ENCODE results near the gene FOSB.

The FOSB gene

DNA sequence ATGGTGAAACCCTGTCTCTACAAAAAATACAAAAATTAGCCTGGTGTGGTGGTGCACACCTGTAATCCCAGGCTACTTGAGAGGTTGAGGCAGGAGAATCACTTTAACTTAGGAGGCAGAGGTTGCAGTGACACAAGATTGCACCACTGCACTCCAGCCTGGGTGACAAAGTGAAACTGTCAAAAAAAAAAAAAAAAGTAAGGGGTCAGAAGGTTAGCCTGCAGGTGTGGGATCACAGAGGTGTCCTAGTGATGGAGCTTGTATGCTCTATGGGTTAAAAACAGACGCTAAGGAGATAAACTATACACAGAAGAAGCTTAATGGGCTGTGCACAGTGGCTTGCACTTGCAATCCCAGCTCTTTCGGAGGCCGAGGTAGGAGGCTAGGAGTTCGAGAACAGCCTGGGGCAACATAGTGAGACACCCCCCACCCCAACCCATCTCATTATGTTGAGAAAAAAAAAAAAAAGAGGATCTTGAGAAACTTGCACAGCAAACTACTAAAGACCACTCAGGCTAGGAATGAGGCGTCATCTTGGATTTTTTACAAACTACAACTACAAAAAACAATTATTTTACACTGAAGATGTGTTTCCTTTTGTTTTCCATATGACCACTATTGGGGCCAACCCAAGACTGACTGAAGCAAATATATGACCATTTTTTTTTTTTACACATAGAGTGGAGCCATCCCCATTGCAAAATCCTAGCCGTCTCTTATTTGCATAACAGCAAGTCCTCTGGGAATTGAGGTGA, 7.9 kb downstream of the FOSB start:
- Histone ChIP-seq H3K9me3 (ENCODE audit: control insufficient read depth, low read length) (no peaks in the 10 kb centered on the region), H3K27me3 (replicated peaks; ENCODE audit: control insufficient read depth, insufficient read depth, low read length) (no peaks in the 10 kb centered on the region), H3K36me3 (ENCODE audit: control insufficient read depth, insufficient read depth, low read length, severe bottlenecking) (no peaks in the 10 kb centered on the region), H3K4me1 (ENCODE audit: control insufficient read depth, insufficient read depth, low read length) (peaks cover 15% of the 10 kb centered on the region), H3K9ac (ENCODE audit: low read length) (no peak overlapping the region), H3K4me3 (ENCODE audit: low read length) (no peak overlapping the region)
- DNase-seq (ENCODE audit: low read depth) = peak; percentile 87

DNA sequence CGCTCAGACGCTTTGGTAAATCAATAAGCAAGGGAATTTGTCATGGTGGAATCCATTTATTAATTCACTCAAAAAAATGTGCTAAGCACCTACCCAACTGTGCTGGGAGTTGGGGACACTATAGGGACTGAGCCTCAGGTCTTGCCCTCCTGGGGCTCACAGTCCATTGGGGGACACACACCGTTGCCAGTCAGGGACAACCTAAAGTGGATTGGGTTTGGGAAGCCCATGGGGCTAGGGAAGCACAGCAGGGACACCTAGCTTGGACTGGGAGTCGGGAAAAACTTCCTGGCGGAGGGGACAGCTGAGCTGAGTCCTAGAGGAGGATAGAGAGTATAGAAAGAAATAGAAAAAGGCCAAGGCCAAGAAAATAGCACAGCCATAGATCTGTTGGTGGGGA, 8.5 kb downstream of the FOSB start:
- no peak for DNase-seq (ENCODE audit: low read depth)
- no peaks in the 10 kb centered on the region for H3K27me3 ChIP-seq (replicated peaks; ENCODE audit: control insufficient read depth, insufficient read depth, low read length)
- no peak overlapping the region for H3K4me3 ChIP-seq (ENCODE audit: low read length)

DNA sequence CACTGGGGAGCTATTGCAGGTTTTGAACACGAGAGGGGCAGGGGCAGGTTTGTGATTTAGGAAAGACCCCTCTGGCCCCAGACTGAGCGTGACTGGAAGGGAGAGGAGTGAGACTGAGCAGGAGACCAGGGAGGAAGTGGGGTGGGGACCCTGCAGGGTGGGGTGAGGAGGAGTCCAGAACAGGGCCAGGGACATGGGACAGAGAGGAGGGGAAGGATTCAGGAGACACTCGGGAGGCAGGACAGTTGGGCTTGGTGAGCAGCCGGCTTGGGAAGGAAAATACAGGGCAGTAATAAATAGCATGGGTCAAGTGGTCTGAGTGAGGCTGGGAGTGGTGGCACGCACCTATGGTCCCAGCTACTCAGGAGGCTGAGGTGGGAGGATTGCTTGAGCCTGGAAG, 9.4 kb downstream of the FOSB start:
- H3K9me3 ChIP-seq (ENCODE audit: control insufficient read depth, low read length) = no peaks in the 10 kb centered on the region
- peak; percentile 24 for DNase-seq (ENCODE audit: low read depth)
- H3K36me3 ChIP-seq (ENCODE audit: control insufficient read depth, insufficient read depth, low read length, severe bottlenecking) = no peaks in the 10 kb centered on the region
- no peak overlapping the region for H3K4me3 ChIP-seq (ENCODE audit: low read length)
- H3K4me1 ChIP-seq (ENCODE audit: control insufficient read depth, insufficient read depth, low read length) = peaks cover 14% of the 10 kb centered on the region
- H3K27me3 ChIP-seq (replicated peaks; ENCODE audit: control insufficient read depth, insufficient read depth, low read length) = no peaks in the 10 kb centered on the region
- H3K9ac ChIP-seq (ENCODE audit: low read length) = no peak overlapping the region

More for the DNA sequence above, 8.5 kb downstream of the FOSB start:
- Histone ChIP-seq H3K9me3 (ENCODE audit: control insufficient read depth, low read length) (no peaks in the 10 kb centered on the region), H3K9ac (ENCODE audit: low read length) (no peak overlapping the region), H3K4me1 (ENCODE audit: control insufficient read depth, insufficient read depth, low read length) (peaks cover 14% of the 10 kb centered on the region), H3K36me3 (ENCODE audit: control insufficient read depth, insufficient read depth, low read length, severe bottlenecking) (no peaks in the 10 kb centered on the region)

DNA sequence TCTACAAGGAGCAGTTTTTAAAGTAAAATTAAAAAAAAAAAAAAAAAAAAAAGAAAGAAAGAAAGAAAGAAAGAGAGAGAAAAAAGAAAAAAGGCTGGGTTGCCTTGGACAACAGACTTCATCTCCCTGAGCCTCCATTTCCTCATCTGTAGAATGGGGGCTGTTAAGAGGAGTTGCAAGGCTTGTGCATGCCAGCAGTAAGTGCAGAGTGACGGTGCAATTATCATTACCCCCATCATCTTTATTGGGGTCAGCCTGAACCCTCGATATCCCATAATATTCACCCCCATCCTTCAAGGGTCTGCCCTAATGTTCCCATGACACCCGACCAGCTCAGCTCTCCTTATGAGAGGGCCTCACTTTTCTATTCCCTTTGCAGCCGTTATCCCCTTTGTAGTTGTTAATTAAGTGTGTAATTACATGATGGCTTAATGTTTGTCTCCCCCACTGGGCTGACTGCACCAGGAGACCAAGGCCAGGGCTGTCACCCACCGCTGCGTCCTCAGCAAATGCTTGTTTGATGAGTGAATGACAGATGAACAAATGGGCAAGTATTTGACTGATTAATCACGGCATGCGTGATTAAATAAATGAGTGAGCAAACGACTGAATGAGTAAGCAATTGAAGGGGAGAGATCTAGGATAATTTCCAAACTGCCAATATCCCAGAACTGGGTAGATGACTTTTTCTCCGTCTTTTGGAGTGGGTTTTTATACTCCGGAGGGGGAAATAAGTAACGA, 10.1 kb downstream of the FOSB start:
- H3K4me1 ChIP-seq (ENCODE audit: control insufficient read depth, insufficient read depth, low read length) = peaks cover 14% of the 10 kb centered on the region
- H3K9me3 ChIP-seq (ENCODE audit: control insufficient read depth, low read length) = no peaks in the 10 kb centered on the region
- DNase-seq (ENCODE audit: low read depth) = no peak
- peak overlapping the region; percentile 78 for H3K4me3 ChIP-seq (ENCODE audit: low read length)
- peak overlapping the region; percentile 87 for H3K9ac ChIP-seq (ENCODE audit: low read length)
- H3K27me3 ChIP-seq (replicated peaks; ENCODE audit: control insufficient read depth, insufficient read depth, low read length) = no peaks in the 10 kb centered on the region
- H3K36me3 ChIP-seq (ENCODE audit: control insufficient read depth, insufficient read depth, low read length, severe bottlenecking) = no peaks in the 10 kb centered on the region

DNA sequence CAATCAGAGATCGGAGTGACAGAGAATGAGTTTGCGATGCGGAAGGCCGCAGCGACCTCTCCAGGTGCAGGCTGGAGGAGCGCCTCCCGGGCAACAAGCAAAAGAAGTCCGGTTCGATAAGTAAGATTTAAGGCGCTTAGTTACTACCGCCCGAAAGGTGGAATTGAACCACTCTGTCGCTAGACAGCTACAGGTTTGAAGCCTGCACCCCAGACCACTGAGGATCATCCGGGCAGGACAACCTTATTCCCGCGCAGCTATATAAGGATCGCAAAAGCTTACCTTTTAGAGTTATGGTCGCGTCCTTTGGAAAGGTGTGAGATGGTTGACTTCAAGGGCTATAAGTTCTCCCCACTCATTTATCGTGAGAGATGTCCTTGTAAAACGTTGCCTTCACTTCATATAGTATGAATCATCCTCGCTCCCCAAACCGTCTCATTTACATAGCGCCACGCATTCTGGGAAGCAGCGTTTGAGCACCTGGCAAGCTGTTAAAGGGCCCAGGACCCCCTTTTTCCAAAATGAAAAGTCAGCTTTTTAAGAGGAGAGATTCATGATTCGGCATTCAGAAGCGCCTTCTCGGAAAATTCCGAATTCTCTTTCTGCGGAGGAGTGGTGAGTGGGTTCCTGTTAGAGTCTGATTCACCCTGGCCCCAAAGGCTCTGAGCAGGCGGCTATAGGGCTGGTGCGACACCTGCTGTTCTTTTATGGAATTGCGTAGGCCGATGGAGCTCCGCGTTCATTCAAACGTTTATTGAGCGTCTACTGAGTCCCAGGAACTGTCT, 10.8 kb downstream of the FOSB start:
- H3K4me3 ChIP-seq (ENCODE audit: low read length) = peak overlapping the region; percentile 78
- no peaks in the 10 kb centered on the region for H3K27me3 ChIP-seq (replicated peaks; ENCODE audit: control insufficient read depth, insufficient read depth, low read length)
- H3K4me1 ChIP-seq (ENCODE audit: control insufficient read depth, insufficient read depth, low read length) = peaks cover 14% of the 10 kb centered on the region
- H3K9ac ChIP-seq (ENCODE audit: low read length) = peak overlapping the region; percentile 87
- H3K9me3 ChIP-seq (ENCODE audit: control insufficient read depth, low read length) = no peaks in the 10 kb centered on the region
- DNase-seq (ENCODE audit: low read depth) = peak; percentile 97
- H3K36me3 ChIP-seq (ENCODE audit: control insufficient read depth, insufficient read depth, low read length, severe bottlenecking) = no peaks in the 10 kb centered on the region

DNA sequence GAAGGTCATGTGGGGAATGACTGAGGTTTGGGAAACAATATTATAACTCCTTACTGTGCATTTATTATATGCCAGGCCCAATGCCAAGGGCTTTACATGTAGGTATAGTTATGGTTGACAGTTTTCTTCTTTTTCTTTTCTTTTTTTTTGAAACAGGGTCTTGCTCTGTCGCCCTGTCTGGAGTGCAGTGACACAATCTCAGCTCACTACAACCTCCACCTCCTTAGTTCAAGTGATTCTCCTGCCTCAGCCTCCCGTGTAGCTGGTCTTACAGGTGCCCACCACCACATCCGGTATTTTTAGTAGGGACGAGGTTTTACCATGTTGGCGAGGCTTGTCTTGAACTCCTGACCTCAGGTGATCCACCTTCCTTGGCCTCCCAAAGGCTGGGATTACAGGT, 15.2 kb downstream of the FOSB start:
- DNase-seq (ENCODE audit: low read depth) = no peak
- H3K27me3 ChIP-seq (replicated peaks; ENCODE audit: control insufficient read depth, insufficient read depth, low read length) = no peaks in the 10 kb centered on the region
- no peaks in the 10 kb centered on the region for H3K9me3 ChIP-seq (ENCODE audit: control insufficient read depth, low read length)
- H3K36me3 ChIP-seq (ENCODE audit: control insufficient read depth, insufficient read depth, low read length, severe bottlenecking) = no peaks in the 10 kb centered on the region
- no peak overlapping the region for H3K4me3 ChIP-seq (ENCODE audit: low read length)
- no peak overlapping the region for H3K9ac ChIP-seq (ENCODE audit: low read length)
- peaks cover 6% of the 10 kb centered on the region for H3K4me1 ChIP-seq (ENCODE audit: control insufficient read depth, insufficient read depth, low read length)

DNA sequence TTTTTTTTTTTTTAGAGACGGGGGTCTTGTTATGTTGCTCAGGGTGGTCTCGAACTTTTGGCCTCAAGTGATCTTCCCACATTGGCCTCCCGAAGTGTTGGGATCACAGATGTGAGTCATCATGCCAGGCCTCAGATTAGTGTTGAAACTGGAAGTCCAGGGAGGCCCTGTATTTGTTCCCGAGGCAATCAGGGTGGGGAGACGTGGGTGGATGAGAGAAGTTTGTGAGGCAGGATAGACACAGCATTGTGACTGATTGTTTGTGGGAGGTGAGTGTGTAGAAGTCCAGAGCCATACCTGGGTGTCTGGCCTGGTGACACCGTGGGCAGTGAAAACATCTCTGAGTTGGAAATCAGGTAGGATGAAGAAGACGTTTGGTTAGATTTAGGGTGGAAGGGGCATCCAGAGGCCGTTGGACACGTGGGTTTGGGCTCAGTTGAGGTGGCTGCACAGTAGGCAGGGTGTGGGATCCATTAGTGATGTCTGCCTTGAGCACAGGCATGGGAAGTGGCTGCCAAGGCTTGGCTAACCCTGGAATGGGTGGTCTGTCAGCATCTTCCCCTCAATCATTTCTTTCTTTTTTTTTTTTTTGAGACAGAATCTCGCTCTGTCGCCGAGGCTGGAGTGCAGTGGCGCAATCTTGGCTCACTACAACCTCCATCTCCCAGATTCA, 16.6 kb downstream of the FOSB start:
- DNase-seq (ENCODE audit: low read depth) = no peak
- no peak overlapping the region for H3K4me3 ChIP-seq (ENCODE audit: low read length)

DNA sequence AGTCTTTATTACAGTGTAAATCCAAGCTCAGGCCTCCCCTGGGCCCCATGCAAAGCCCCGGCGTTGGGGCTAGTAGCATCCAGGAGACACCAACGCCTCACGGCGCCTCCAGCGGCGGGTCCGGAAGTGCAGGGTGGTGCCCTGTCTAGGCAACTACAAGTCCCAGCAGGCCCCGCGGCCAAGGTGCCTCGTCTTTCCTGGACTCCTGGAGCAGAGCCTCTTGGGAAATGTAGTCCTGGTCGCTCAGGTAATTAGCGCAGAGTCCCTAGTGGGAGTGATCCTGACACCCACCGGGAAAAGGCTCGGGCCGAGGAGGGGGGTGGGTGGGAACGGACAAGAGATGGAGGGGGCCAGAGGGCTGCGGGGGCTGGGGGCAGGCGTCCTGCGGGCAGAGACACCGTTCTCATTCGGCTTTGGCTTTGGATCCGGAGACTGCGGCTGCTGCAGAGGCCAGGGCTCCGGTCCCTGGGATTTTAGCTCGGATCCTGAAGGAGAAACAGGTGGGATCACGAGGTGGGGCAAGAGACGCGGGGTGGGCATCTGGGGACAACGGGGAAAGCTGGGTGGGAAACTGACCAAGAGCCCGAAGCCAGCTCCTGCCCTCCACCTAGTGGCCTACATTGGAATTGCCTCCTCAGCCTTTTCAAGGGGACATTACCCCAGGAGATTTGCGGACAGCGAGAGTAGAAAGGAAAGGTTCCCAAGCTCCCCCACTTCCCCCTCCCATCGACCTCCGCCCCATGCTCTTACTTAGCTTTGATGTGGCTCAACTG, 17.7 kb downstream of the FOSB start:
- Histone ChIP-seq H3K4me3 (ENCODE audit: low read length) (peak overlapping the region; percentile 81), H3K9ac (ENCODE audit: low read length) (peak overlapping the region; percentile 68), H3K4me1 (ENCODE audit: control insufficient read depth, insufficient read depth, low read length) (peaks cover 4% of the 10 kb centered on the region), H3K36me3 (ENCODE audit: control insufficient read depth, insufficient read depth, low read length, severe bottlenecking) (no peaks in the 10 kb centered on the region), H3K27me3 (replicated peaks; ENCODE audit: control insufficient read depth, insufficient read depth, low read length) (no peaks in the 10 kb centered on the region), H3K9me3 (ENCODE audit: control insufficient read depth, low read length) (no peaks in the 10 kb centered on the region)
- peak; percentile 99 for DNase-seq (ENCODE audit: low read depth)

More for the DNA sequence above, 16.6 kb downstream of the FOSB start:
- Histone ChIP-seq H3K9ac (ENCODE audit: low read length) (no peak overlapping the region), H3K9me3 (ENCODE audit: control insufficient read depth, low read length) (no peaks in the 10 kb centered on the region), H3K36me3 (ENCODE audit: control insufficient read depth, insufficient read depth, low read length, severe bottlenecking) (no peaks in the 10 kb centered on the region), H3K27me3 (replicated peaks; ENCODE audit: control insufficient read depth, insufficient read depth, low read length) (no peaks in the 10 kb centered on the region), H3K4me1 (ENCODE audit: control insufficient read depth, insufficient read depth, low read length) (peaks cover 4% of the 10 kb centered on the region)

DNA sequence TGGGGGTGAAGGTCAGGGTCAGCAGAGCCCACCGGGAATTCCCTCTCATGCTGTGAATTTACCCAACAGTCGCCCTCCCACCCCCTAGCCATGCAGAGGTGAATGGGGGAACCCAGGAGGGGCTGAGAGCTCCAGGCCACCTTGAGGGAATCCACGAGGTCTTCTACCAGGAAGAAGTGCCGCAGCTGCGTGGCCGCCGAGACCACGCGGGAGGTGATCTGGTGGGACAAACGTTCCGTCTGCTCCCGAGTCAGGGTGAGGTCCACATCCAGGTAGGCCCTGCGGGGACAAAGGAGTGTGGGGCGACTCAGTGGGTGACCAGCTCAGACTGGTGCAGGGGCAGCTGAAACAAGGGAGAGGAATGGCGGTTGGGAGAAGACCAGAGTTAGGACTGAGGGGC, 20.9 kb downstream of the FOSB start:
- no peaks in the 10 kb centered on the region for H3K36me3 ChIP-seq (ENCODE audit: control insufficient read depth, insufficient read depth, low read length, severe bottlenecking)
- H3K4me3 ChIP-seq (ENCODE audit: low read length) = no peak overlapping the region
- no peak overlapping the region for H3K9ac ChIP-seq (ENCODE audit: low read length)
- H3K4me1 ChIP-seq (ENCODE audit: control insufficient read depth, insufficient read depth, low read length) = peaks cover 4% of the 10 kb centered on the region
- no peaks in the 10 kb centered on the region for H3K27me3 ChIP-seq (replicated peaks; ENCODE audit: control insufficient read depth, insufficient read depth, low read length)
- no peak for DNase-seq (ENCODE audit: low read depth)
- H3K9me3 ChIP-seq (ENCODE audit: control insufficient read depth, low read length) = no peaks in the 10 kb centered on the region

DNA sequence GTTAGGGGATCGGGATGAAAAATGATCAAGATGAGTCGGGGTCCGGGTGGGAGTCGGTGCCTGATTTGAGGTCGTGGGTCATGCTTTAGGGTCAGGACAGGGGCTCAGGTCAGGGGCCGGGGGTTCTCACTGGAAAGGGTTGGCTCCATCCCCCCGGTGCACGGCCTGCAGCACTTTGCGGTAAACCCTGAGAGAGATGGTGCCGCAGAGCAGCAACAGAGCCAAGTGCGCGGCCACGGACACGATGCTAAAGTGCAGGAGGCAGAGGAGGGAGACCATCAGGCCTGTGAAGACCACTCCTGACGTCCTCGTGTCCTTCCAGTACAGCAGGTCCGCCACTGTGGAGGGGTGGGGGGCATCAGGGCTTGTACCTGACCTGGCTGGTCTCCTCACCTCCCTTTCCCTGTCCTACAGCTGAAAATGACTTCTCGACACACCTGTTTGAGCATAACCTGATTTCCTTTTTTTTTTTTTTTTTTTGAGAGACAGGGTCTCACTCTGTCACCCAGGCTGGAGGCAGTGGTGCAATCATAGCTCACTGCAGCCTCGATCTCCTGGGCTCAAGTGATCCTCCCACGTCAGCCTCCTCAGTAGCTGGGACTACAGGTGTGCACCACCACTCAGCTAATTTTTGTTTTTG, 21.5 kb downstream of the FOSB start:
- no peak for DNase-seq (ENCODE audit: low read depth)
- Histone ChIP-seq H3K27me3 (replicated peaks; ENCODE audit: control insufficient read depth, insufficient read depth, low read length) (no peaks in the 10 kb centered on the region), H3K36me3 (ENCODE audit: control insufficient read depth, insufficient read depth, low read length, severe bottlenecking) (no peaks in the 10 kb centered on the region), H3K9ac (ENCODE audit: low read length) (no peak overlapping the region), H3K4me3 (ENCODE audit: low read length) (no peak overlapping the region), H3K4me1 (ENCODE audit: control insufficient read depth, insufficient read depth, low read length) (peaks cover 2% of the 10 kb centered on the region), H3K9me3 (ENCODE audit: control insufficient read depth, low read length) (no peaks in the 10 kb centered on the region)
